Uterus (tissue), 2 donors: ENCODE data around the gene ARMS2.

Experiments used
- CTCF ChIP-seq, 4 experiments: fragments of 200-600 bp in 2 of 4; fragments of 450-650 bp in 2 of 4; sonication (generic) in 2 of 4; IDR thresholded peaks; one replicate each; pipeline ENCODE4 v1.5.1; 2016 to 2019; ENCODE audit warnings: antibody characterized with exemption in 4 of 4, mild to moderate bottlenecking in 2 of 4, moderate library complexity in 1 of 4
- POLR2A ChIP-seq, 2 donors: fragments of 450-650 bp; IDR thresholded peaks; one replicate each; pipeline ENCODE4 v1.6.1; 2016; ENCODE audit warnings: antibody characterized with exemption in 2 of 2, mild to moderate bottlenecking in 1 of 2, moderate library complexity in 1 of 2

DNA sequence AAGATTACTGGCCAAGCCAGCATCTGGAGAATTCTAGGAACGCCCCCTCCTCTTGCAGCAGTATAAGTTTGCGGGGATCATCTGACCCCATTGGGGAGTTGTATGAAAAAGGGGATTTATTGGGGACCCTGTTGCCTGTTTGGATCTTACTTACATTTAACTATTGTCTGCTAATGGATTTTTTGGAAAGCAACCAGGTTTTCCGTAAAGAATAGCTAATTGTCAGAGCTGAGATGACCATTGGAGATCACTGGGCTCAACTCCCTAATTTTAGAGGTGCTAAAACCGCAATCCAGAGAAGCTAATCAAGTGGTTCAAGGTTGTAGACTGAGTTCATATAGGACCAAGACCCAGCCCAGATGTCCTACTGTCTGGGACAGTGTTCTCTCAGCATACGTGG lies 45.7 kb downstream of the ARMS2 start:
- TF ChIP-seq POLR2A (IDR thresholded peaks at IDR 0.05) (no peak), CTCF (IDR thresholded peaks at IDR 0.05) (no peak)
